Coronary artery (tissue), 2 donors: ENCODE results near the gene MON1A.

ENCODE experiments used
- DNase-seq: peaks from one replicate; pipeline ENCODE4 v3.0.0-alpha.2; 2017; ENCODE audit warnings: low spot score
- H3K27ac ChIP-seq, 2 donors: fragments of 200-600 bp; sonication (generic); one replicate each; pipeline ENCODE4 v1.5.1; 2016 to 2019
- H3K4me3 ChIP-seq: fragments of 200-600 bp; sonication (generic); 2 replicates; pipeline ENCODE4 v1.5.1; 2016; ENCODE audit warnings: mild to moderate bottlenecking, moderate library complexity
- CTCF ChIP-seq: fragments of 200-600 bp; sonication (generic); IDR thresholded peaks from one replicate; pipeline ENCODE4 v1.5.1; 2019; ENCODE audit warnings: antibody characterized with exemption

The MON1A gene

GRCh38 chr3:49865198-49865784 is 64.3 kb downstream of the MON1A start:
- DNase-seq = no peak
- H3K27ac ChIP-seq = no peak overlapping the region
- no peak overlapping the region for H3K4me3 ChIP-seq
- no peak for TF ChIP-seq CTCF

- DNase-seq = no peak
- no peak for TF ChIP-seq CTCF
- Histone ChIP-seq H3K27ac (no peak overlapping the region), H3K4me3 (no peak overlapping the region)
Measured at GRCh38 chr3:49864505-49864904, 65.1 kb downstream of the MON1A start.

- no peak overlapping the region for H3K4me3 ChIP-seq
- no peak overlapping the region for H3K27ac ChIP-seq
- DNase-seq = no peak
- no peak for TF ChIP-seq CTCF
Measured at GRCh38 chr3:49859576-49860305, 69.9 kb downstream of the MON1A start.
